Panc1 (cell line): Measurements from ENCODE around the gene ADK. TPM values are rescaled to one million over a fixed set of nuclear protein-coding genes. Genes with fewer than 3 reads are reported as not detected.

Experiments
- ATAC-seq: fragments of 200-7000 bp; cut with Tn5 transposase; 2 replicates; pipeline ENCODE4 v1.9.1; 2020; ENCODE audit warnings: mild to moderate bottlenecking, moderate library complexity
- BruUV-seq: library from RNA; stranded (reverse); fragments of 400-500 nt; replicated peaks from 2 replicates; lab custom pipeline; 2021; lab: Mats Ljungman, UMichigan
- CTCF ChIA-PET: fragments of 300-600 bp; sonication (Branson Sonifier 250); formaldehyde crosslinking; loops from one replicate; lab custom pipeline; 2022; ENCODE audit warnings: antibody characterized with exemption; lab: Charles Lee
- POLR2A ChIA-PET: fragments of 300-600 bp; sonication (Branson Sonifier 250); formaldehyde crosslinking; loops from one replicate; lab custom pipeline; 2022; ENCODE audit warnings: antibody characterized with exemption; lab: Charles Lee
- DNase-seq: peaks from one replicate; pipeline ENCODE4 v3.0.0-alpha.2; 2010; ENCODE audit warnings: low read depth, low spot score
- H3K27ac ChIP-seq: 2 replicates; pipeline ENCODE4 v1.5.1; 2011; ENCODE audit warnings: mild to moderate bottlenecking, low read length, inconsistent platforms
- H3K27me3 ChIP-seq: fragments of 200-500 bp; sonication (Bioruptor generic); 2 replicates; pipeline ENCODE4 v1.6.0; 2014; ENCODE audit warnings: low read length, inconsistent platforms; ENCODE audit not compliant: control insufficient read depth, insufficient read depth
- H3K36me3 ChIP-seq: fragments of 200-500 bp; sonication (Bioruptor generic); 2 replicates; pipeline ENCODE4 v1.5.1; 2014; ENCODE audit warnings: inconsistent platforms, mild to moderate bottlenecking, low read length, moderate library complexity; ENCODE audit not compliant: control insufficient read depth, insufficient read depth
- H3K4me1 ChIP-seq: 2 replicates; pipeline ENCODE4 v1.5.1; 2011; ENCODE audit warnings: inconsistent platforms, mild to moderate bottlenecking, low read length, moderate library complexity; ENCODE audit not compliant: control insufficient read depth, insufficient read depth
- H3K4me3 ChIP-seq, 2 experiments: 2 replicates each; pipeline ENCODE4 v1.5.1; 2011 to 2012; ENCODE audit warnings: low read depth in 2 of 2, low read length in 2 of 2, mild to moderate bottlenecking in 2 of 2, inconsistent platforms in 1 of 2, moderate library complexity in 1 of 2
- H3K9me3 ChIP-seq: fragments of 200-500 bp; sonication (Bioruptor generic); 2 replicates; pipeline ENCODE4 v1.5.1; 2014; ENCODE audit warnings: low read depth, mild to moderate bottlenecking, inconsistent platforms, low read length, moderate library complexity; ENCODE audit not compliant: control insufficient read depth, insufficient read depth
- CTCF ChIP-seq: fragments of 450-650 bp; IDR thresholded peaks from 2 replicates; pipeline ENCODE4 v1.5.1; 2017; ENCODE audit warnings: mild to moderate bottlenecking
- POLR2AphosphoS5 ChIP-seq: IDR thresholded peaks from 2 replicates; pipeline ENCODE4 v1.6.1; 2012; ENCODE audit warnings: mild to moderate bottlenecking, low read depth, low read length, moderate library complexity
- REST ChIP-seq, 2 experiments: IDR thresholded peaks; 2 replicates each; pipeline ENCODE4 v1.6.1; 2011 to 2012; ENCODE audit warnings: low read depth in 2 of 2, control low read depth in 1 of 2, low read length in 1 of 2, mild to moderate bottlenecking in 1 of 2, moderate library complexity in 1 of 2; ENCODE audit not compliant: insufficient read depth in 1 of 2
- SIN3A ChIP-seq: IDR thresholded peaks from 2 replicates; pipeline ENCODE4 v1.6.1; 2012; ENCODE audit warnings: low read depth, mild to moderate bottlenecking, low read length, moderate library complexity, borderline replicate concordance; ENCODE audit not compliant: insufficient read depth
- TCF7L2 ChIP-seq: IDR thresholded peaks from 2 replicates; pipeline ENCODE4 v1.6.1; 2011; ENCODE audit warnings: mild to moderate bottlenecking, low read depth, low read length, inconsistent platforms
- in situ Hi-C: cut with HindIII; loops from 2 replicates; pipeline ENCODE4 v1.10.0; 2016; ENCODE audit warnings: low sequenced_read_pairs, low pct_unique_long_range_greater_than_20kb
- intact Hi-C: fragments of 100-400 bp; cut with micrococcal nuclease; formaldehyde crosslinking; loops from one replicate; pipeline ENCODE4 v1.10.0; 2022; ENCODE audit not compliant: unreplicated experiment
- total RNA-seq: library from RNA; stranded (reverse); gene quantifications from one replicate; pipeline ENCODE4 v1.2.1, GENCODE V29; 2021; ENCODE audit not compliant: unreplicated experiment

The ADK gene
- total RNA-seq, 1 experiment from 2014 or later, result 64.5 TPM

- TF ChIP-seq REST (IDR thresholded peaks at IDR 0.05; ENCODE audit: insufficient read depth in 1 of 2, low read depth in 2 of 2, low read length in 1 of 2) (no peak), TCF7L2 (no peak), POLR2AphosphoS5 (no peak), CTCF (no peak), SIN3A (no peak)
- no peak for DNase-seq
- Histone ChIP-seq H3K4me3 (no peak overlapping the region), H3K27ac (no peak overlapping the region), H3K4me1 (peaks cover 13% of the 10 kb centered on the region), H3K9me3 (no peaks in the 10 kb centered on the region), H3K27me3 (no peaks in the 10 kb centered on the region), H3K36me3 (peaks cover 5% of the 10 kb centered on the region; the same call in 1 of the 2 replicates)
- CTCF ChIA-PET, result no interaction called here
- no peak for ATAC-seq
- in situ Hi-C loops, result no loop called here
- no TSS peak for BruUV-seq
- POLR2A ChIA-PET, result interaction anchor here (0.6 kb wide), 1 partner anchor 20 kb away, joined by 3 read pairs; no protein-coding TSS in a partner anchor
- intact Hi-C loops, result no loop called here
Observed at GRCh38 chr10:74587109-74587854, 436.3 kb downstream of the ADK start.

GRCh38 chr10:74589226-74589673, 438.2 kb downstream of the ADK start:
- DNase-seq, result no peak
- peaks cover 5% of the 10 kb centered on the region; the same call in 1 of the 2 replicates for H3K36me3 ChIP-seq
- intact Hi-C loops (no loop called here), in situ Hi-C loops (no loop called here)
- no TSS peak for BruUV-seq
- no peaks in the 10 kb centered on the region for H3K9me3 ChIP-seq
- TF ChIP-seq REST (IDR thresholded peaks at IDR 0.05; ENCODE audit: insufficient read depth in 1 of 2, low read depth in 2 of 2, low read length in 1 of 2) (no peak), CTCF (no peak), TCF7L2 (no peak), SIN3A (no peak), POLR2AphosphoS5 (no peak)
- peaks cover 13% of the 10 kb centered on the region for H3K4me1 ChIP-seq
- H3K4me3 ChIP-seq, result no peak overlapping the region
- ATAC-seq, result no peak
- H3K27me3 ChIP-seq, result no peaks in the 10 kb centered on the region
- POLR2A ChIA-PET, result no interaction called here
- no peak overlapping the region for H3K27ac ChIP-seq
- CTCF ChIA-PET, result no interaction called here
